Mucosa of descending colon (tissue), 3 donors: Measurements from ENCODE around the gene CSPG4. TPM values are rescaled to one million over a fixed set of nuclear protein-coding genes. Genes with fewer than 3 reads are reported as not detected.
"Not testable (repeated sequence)": the region's sequence is repeated elsewhere in the genome, so short reads cannot be mapped to it uniquely, and the experiment has no call there.

Experiments used
- ATAC-seq: fragments of 200-7000 bp; cut with Tn5 transposase; one replicate; pipeline ENCODE4 v1.9.1; 2020; ENCODE audit warnings: mild to moderate bottlenecking, moderate library complexity
- DNase-seq, 3 donors: peaks; one replicate each; pipeline ENCODE4 v3.0.0-alpha.2; 2020
- H3K36me3 ChIP-seq: fragments of 200-600 bp; one replicate; pipeline ENCODE4 v1.8.0; 2021; ENCODE audit warnings: low read depth, mild to moderate bottlenecking
- H3K4me1 ChIP-seq: fragments of 200-600 bp; one replicate; pipeline ENCODE4 v1.8.0; 2021; ENCODE audit warnings: low read depth, mild to moderate bottlenecking
- H3K4me3 ChIP-seq: fragments of 200-600 bp; one replicate; pipeline ENCODE4 v1.8.0; 2021; ENCODE audit warnings: mild to moderate bottlenecking
- H3K9me3 ChIP-seq: fragments of 200-600 bp; one replicate; pipeline ENCODE4 v1.8.0; 2021; ENCODE audit warnings: mild to moderate bottlenecking
- intact Hi-C, 2 donors: fragments of 100-400 bp; cut with DNase I in 1 of 2; cut with micrococcal nuclease in 1 of 2; formaldehyde crosslinking; loops; one replicate each; pipeline versions ENCODE4 v1.11.0 to v1.11.1; 2022; cut with DNase I, micrococcal nuclease
- total RNA-seq, 3 donors: library from RNA; stranded (reverse); fragmentation: NEBNext Ultra II Directional in 2 of 3; extraction: Animal tissue kit (Norgen Biotek cat#: 25700) in 2 of 3; gene quantifications; one replicate each; pipeline versions ENCODE4 v1.2.1 to v1.2.4, GENCODE V29; 2021 to 2023
- TF ChIP-seq, protein P1 (sequence below): fragments of 200-600 bp; IDR thresholded peaks from one replicate; pipeline ENCODE4 v1.8.0; 2022; ENCODE audit warnings: antibody characterized with exemption, mild to moderate bottlenecking
- donor health status: DM: no; HTN: no; CAD: no; lungs with moderate emphysema.
- donor health status: DM: no; HTN: no; CAD: no.
- donor health status: DM: no; HTN: yes; CAD: no.

Gene CSPG4
- total RNA-seq, 3 donors from 2014 or later, result 3.0 to 86.8 (median 7.8) TPM

DNA sequence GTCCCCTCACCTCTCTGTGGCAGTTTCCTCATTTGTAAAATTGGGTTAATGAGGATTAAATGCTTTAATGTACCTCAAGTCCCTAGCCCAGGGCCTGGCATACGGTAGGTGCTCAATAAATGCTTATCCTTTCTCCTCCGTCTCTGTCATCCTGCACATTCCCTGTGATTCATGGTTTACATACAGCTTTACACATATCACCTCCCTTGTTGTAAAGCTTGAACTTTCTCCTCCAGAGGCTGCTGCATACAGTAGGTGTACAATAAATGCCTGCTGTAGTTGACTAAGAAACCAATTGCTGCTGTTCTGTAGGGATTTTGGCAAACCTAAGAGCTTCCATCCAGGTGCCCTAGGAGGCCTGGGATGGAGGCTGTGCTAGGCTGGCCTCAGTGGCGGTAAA, 1.5 kb upstream of the CSPG4 start:
- ATAC-seq (no peak), DNase-seq (no peak)
- TF ChIP-seq, protein P1, sequence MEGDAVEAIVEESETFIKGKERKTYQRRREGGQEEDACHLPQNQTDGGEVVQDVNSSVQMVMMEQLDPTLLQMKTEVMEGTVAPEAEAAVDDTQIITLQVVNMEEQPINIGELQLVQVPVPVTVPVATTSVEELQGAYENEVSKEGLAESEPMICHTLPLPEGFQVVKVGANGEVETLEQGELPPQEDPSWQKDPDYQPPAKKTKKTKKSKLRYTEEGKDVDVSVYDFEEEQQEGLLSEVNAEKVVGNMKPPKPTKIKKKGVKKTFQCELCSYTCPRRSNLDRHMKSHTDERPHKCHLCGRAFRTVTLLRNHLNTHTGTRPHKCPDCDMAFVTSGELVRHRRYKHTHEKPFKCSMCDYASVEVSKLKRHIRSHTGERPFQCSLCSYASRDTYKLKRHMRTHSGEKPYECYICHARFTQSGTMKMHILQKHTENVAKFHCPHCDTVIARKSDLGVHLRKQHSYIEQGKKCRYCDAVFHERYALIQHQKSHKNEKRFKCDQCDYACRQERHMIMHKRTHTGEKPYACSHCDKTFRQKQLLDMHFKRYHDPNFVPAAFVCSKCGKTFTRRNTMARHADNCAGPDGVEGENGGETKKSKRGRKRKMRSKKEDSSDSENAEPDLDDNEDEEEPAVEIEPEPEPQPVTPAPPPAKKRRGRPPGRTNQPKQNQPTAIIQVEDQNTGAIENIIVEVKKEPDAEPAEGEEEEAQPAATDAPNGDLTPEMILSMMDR, result no peak
- no peak overlapping the region for H3K4me3 ChIP-seq
- no peaks in the 10 kb centered on the region for H3K9me3 ChIP-seq
- intact Hi-C loops, result no loop called here
- H3K4me1 ChIP-seq, result peaks cover 15% of the 10 kb centered on the region
- H3K36me3 ChIP-seq, result no peaks in the 10 kb centered on the region

DNA sequence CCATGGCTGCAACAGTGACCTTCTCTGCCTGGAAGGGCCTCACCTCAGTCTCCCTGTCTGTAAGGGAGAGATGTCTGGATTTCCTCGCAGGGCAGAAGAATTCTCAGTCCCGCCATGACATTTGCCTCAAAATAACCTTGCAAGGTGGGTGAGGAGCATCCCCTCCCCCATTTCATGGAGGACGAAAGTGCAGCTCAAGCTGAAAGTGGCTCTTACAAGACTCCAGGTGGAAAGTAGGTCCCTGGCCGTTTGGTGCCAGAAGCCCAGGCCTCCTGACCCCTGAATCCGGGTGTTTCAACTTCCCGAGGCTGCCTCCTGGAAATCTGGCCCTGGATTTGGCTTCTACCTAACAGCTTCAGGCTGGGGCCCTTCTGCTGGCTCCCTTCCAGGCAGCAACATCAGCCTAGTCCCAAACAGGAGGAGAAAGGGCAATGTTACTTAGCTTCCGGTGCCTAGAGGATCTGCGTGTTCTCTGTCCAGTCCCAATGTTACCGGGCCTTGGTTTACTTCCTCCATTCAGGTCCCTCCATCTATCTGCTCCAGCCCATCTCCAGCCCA, 769 bp upstream of the CSPG4 start:
- TF ChIP-seq, protein P1, result no peak
- Histone ChIP-seq H3K4me1 (peaks cover 15% of the 10 kb centered on the region), H3K4me3 (no peak overlapping the region), H3K36me3 (no peaks in the 10 kb centered on the region), H3K9me3 (no peaks in the 10 kb centered on the region)
- no peak for ATAC-seq
- peak in 1 of 3 donors; percentile 28 for DNase-seq
- intact Hi-C loops, result no loop called here

GRCh38 chr15:75711495-75711894, 1.2 kb downstream of the CSPG4 start:
- DNase-seq, result peak in 1 of 3 donors; percentile 18
- ATAC-seq, intact Hi-C loops, H3K36me3 ChIP-seq, H3K9me3 ChIP-seq, H3K4me3 ChIP-seq: not testable (repeated sequence)
- H3K4me1 ChIP-seq, result peaks cover 15% of the 10 kb centered on the region

DNA sequence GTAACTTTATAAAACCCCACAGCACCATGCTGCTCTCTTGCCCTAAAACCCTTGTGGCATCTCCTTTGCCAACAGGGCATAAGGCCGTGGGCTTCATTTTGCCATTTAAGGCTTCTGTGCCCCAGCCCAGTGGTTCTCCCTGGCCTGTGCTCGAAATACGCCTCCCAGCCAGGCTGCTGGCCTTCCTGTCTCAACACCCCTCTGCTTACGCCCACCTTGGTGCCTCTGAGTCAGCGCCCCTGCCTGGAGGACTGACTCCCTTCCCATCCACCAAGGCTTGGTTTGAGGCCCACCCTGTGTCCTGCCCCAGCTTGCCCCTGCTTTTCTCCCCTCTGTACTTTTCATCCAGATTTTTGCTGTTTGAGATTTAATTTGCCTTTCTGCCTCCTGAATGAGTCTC, 1.8 kb downstream of the CSPG4 start:
- H3K4me3 ChIP-seq, result not testable (repeated sequence)

GRCh38 chr15:75709458-75709857, 3.2 kb downstream of the CSPG4 start:
- H3K36me3 ChIP-seq, intact Hi-C loops, H3K9me3 ChIP-seq, H3K4me3 ChIP-seq: not testable (repeated sequence)
- ATAC-seq (peak; percentile 11), DNase-seq (peak in 2 of 3 donors; percentile 54 to 60)
- peaks cover 11% of the 10 kb centered on the region for H3K4me1 ChIP-seq

More for the DNA sequence above, 1.8 kb downstream of the CSPG4 start:
- intact Hi-C loops, H3K9me3 ChIP-seq, H3K36me3 ChIP-seq, ATAC-seq: not testable (repeated sequence)
- H3K4me1 ChIP-seq, result peaks cover 15% of the 10 kb centered on the region
- peak in 1 of 3 donors; percentile 20 for DNase-seq

DNA sequence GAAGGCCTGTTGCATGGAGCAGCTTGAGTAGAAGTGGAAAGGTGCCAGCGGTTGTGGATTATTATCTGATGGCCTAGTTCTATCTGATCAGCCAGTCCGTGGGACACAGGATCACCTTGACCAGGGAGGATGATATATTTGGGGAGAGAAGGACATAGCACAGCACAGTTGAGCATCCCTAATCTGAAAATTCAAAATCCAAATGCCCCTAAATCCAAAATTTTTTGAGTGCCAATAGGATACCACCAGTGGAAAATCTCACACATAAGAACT, 6.0 kb downstream of the CSPG4 start:
- no peaks in the 10 kb centered on the region for H3K9me3 ChIP-seq
- TF ChIP-seq, protein P1, result no peak
- no peak for DNase-seq
- H3K4me3 ChIP-seq, result no peak overlapping the region
- H3K4me1 ChIP-seq, result no peaks in the 10 kb centered on the region
- ATAC-seq, result no peak
- H3K36me3 ChIP-seq, result no peaks in the 10 kb centered on the region
- intact Hi-C loops, result no loop called here

DNA sequence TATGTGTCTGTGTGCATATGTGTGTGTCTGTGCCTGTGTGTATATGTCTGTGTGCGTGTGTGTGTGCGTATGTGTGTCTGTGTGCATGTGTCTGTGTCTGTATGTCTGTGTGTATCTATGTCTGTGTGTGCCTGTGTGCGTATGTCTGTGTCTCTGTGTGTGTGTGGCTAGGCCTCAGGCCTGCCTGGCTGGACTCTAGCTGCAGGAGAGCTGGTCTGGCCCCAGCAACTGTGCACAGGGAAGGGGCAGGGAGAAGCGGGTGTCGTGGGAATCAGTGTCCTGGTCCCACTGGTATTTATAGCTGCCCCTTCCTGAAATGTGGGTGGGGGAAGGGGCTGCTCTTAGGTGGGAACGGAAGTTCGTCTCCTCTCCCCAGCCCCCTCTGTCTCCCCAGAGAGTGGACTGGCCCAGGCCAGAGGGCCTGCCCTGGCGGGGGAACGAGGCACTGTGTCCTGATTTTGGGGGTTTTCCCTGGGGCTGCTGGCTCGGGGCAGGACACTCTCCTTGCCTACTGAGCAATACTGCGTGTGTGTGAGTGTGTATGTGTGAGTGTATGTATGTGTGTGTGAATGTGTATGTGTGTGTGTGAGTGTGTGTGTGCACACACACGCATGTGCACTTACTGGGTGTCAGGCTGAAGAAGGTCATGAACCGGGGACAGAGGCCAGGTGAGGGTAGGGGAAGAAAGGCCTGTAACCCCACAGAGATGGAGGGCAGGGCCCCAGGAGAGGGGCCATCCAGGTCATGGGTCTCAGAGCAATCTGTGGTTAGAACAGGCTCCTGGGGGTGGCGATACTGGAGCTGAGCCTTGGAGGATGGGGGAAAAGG, 6.6 kb downstream of the CSPG4 start:
- no peaks in the 10 kb centered on the region for H3K36me3 ChIP-seq
- H3K4me1 ChIP-seq, result no peaks in the 10 kb centered on the region
- DNase-seq, result peak in 1 of 3 donors; percentile 18
- H3K9me3 ChIP-seq, result no peaks in the 10 kb centered on the region
- no peak overlapping the region for H3K4me3 ChIP-seq
- TF ChIP-seq, protein P1, result no peak
- no peak for ATAC-seq
- intact Hi-C loops, result no loop called here

DNA sequence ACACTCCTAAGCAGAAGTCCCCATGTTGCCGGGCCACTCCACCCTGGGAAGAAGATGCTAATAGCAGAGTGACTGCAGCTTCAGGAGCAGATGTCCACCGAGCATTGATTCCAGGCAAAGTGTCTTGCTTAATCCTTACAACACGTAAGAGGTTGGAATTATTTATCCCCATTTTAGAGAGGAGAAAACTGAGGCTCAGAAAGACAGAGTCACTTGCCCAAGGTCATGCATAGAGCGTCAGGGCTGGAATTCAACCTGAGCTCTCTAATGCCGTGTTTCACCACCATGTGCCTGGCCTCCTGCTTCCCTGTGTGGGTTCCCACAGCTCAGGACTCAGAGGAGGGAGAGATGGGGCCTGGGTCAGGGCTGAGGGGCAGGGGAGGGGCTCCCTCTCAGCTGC, 7.3 kb downstream of the CSPG4 start:
- DNase-seq, H3K4me1 ChIP-seq, H3K4me3 ChIP-seq, ATAC-seq, H3K9me3 ChIP-seq, intact Hi-C loops, H3K36me3 ChIP-seq: not testable (repeated sequence)
